Transverse colon (tissue), 4 donors: ENCODE measurements around the gene VAV2. TPM values are rescaled to one million over a fixed set of nuclear protein-coding genes. Genes with fewer than 3 reads are reported as not detected.
A peak's percentile ranks its signal among the peaks of the same experiment; 100 is the strongest.

Experiments
- DNase-seq: peaks from one replicate; pipeline ENCODE4 v3.0.0-alpha.2; 2019
- H3K27ac ChIP-seq, 4 donors: fragments of 200-600 bp; sonication (generic); 2 replicates each; pipeline ENCODE4 v1.5.1; 2016 to 2018; ENCODE audit warnings: inconsistent platforms in 4 of 4
- H3K27me3 ChIP-seq: fragments of 200-600 bp; sonication (generic); 2 replicates; pipeline ENCODE4 v1.5.1; 2017; ENCODE audit warnings: inconsistent platforms
- H3K36me3 ChIP-seq, 4 donors: fragments of 200-600 bp; sonication (generic); 2 replicates each; pipeline ENCODE4 v1.5.1; 2017 to 2019; ENCODE audit warnings: inconsistent platforms in 4 of 4
- H3K4me1 ChIP-seq, 4 donors: fragments of 200-600 bp; sonication (generic); 2 replicates each; pipeline ENCODE4 v1.5.1; 2017 to 2020; ENCODE audit warnings: inconsistent platforms in 4 of 4
- H3K4me3 ChIP-seq, 4 donors: fragments of 200-600 bp; sonication (generic); 1 replicate in 1 of 4; 2 replicates in 3 of 4; pipeline versions ENCODE4 v1.5.1 to v1.6.1; 2017 to 2019; ENCODE audit warnings: inconsistent platforms in 4 of 4
- H3K9me3 ChIP-seq, 2 donors: fragments of 200-600 bp; sonication (generic); 2 replicates each; pipeline ENCODE4 v1.5.1; 2017 to 2019; ENCODE audit warnings: inconsistent platforms in 2 of 2
- EP300 ChIP-seq: sonication (generic); formaldehyde crosslinking; IDR thresholded peaks from one replicate; pipeline ENCODE4 v1.6.1; 2017; ENCODE audit warnings: antibody characterized with exemption, low read depth
- POLR2A ChIP-seq: fragments of 450-650 bp; IDR thresholded peaks from one replicate; pipeline ENCODE4 v1.6.1; 2016; ENCODE audit warnings: antibody characterized with exemption, mild to moderate bottlenecking, moderate library complexity
- POLR2AphosphoS5 ChIP-seq, 3 donors: sonication (generic); formaldehyde crosslinking; IDR thresholded peaks; one replicate each; pipeline ENCODE4 v1.6.1; 2016; ENCODE audit warnings: antibody characterized with exemption in 3 of 3
- WGBS, 2 donors: methylation state at CpG; one replicate each; pipeline ENCODE4 v1.1.5; 2018; ENCODE audit warnings: low coverage in 1 of 2; 5-methylcytosine and 5-hydroxymethylcytosine counted together
- in situ Hi-C, 4 donors: fragments of 200-750 bp; cut with MboI; loops; one replicate each; pipeline versions ENCODE4 v1.15.0 to v1.15.1; 2017; ENCODE audit warnings: low sequenced_read_pairs in 3 of 4, low pct_ligation_motif_present in 1 of 4, low pct_unique_long_range_greater_than_20kb in 1 of 4
- intact Hi-C: fragments of 100-400 bp; cut with DNase I; formaldehyde crosslinking; loops from one replicate; pipeline ENCODE4 v1.15.1; 2023; ENCODE audit warnings: low total_unique reads
- total RNA-seq, 4 donors: library from RNA; depleted of rRNA; stranded (reverse); fragments of >200 nt; gene quantifications; one replicate each; pipeline ENCODE4 v1.1.0, GENCODE V29; 2016
- TF ChIP-seq, protein P1 (sequence below), 5 experiments: fragments of 200-600 bp in 3 of 5; fragments of 450-650 bp in 2 of 5; sonication (generic) in 3 of 5; IDR thresholded peaks; 1 replicate in 2 of 5; 2 replicates in 3 of 5; pipeline ENCODE4 v1.5.1; 2016 to 2017; ENCODE audit warnings: antibody characterized with exemption in 5 of 5, inconsistent platforms in 3 of 5, mild to moderate bottlenecking in 2 of 5, moderate library complexity in 1 of 5

VAV2 gene
- total RNA-seq, 4 donors from 2014 or later: 8.2 to 52.4 (median 24.5) TPM

DNA sequence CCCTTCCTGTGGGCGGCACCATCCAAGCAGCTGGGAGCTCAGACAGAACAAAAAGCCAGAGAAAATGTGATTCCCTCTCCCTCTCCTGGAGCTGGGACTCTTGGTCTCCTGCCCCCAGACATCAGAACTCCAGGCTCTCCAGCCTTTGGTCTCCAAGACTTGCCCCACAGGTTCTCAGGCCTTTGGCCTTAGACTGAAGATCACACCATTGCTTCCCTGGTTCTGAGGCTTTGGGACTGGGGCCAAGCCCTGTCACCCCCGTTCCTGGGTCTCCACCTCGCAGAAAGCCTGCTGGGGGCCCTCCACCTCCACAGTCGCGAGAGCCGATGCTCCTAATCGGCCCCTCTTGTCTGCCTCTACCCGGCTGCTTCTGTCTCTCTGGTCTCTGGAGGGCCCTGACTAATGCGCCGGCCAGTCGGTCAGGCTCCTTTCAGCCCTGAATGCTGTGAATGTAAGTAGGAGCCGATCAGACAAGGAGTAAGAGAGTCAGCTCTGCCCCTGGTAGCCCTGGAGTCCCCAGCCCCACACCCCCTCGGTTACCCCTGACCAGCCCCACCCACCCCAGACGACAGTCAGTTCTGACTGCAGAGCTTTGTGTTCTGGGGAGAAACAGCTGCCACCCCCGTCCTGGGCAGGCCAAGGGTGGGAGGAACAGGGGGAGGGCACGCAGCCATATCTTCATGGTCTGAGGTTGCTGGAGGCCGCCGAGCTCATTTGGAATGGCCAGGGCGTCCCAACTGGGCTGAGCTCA lies 57.5 kb downstream of the VAV2 start:
- Histone ChIP-seq H3K9me3 (no peaks in the 10 kb centered on the region), H3K27ac (peak overlapping the region in 2 of 4 donors; percentile 67 to 71), H3K36me3 (no peaks in the 10 kb centered on the region), H3K4me1 (peaks cover 13 to 25% (median 14%) of the 10 kb centered on the region in 4 donors), H3K27me3 (no peaks in the 10 kb centered on the region), H3K4me3 (no peak overlapping the region)
- intact Hi-C loops: no loop called here
- TF ChIP-seq EP300 (no peak), POLR2A (no peak)
- 82% methylated on average over 19 of the region's 19 CpGs; no CpG with 5 or more reads in 1 of the 2 donors for WGBS, 2 donors
- in situ Hi-C loops: no loop called here
- DNase-seq: no peak

DNA sequence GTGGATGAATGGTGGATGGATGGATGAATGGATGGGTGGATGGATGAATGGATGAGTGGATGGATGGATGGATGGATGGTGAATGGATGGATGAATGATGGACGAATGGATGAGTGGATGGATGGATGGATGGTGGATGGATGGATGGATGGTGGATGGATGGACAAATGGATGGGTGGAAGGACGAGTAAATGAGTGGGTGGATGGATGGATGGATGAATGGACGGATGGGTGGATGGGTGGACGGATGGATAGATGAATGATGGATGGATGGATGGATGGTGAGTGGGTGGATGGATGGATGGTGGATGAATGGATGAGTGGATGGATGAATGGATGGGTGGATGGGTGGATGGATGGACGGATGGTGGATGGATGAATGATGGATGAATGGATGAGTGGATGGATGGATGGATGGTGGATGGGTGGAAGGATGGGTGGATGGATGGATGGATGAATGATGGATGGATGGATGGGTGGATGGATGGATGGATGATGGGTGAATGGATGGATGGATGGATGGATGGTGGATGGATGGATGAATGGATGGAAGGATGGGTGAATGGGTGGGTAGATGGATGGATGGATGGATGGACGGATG lies 58.6 kb downstream of the VAV2 start:
- TF ChIP-seq EP300: no peak
- no peak for TF ChIP-seq POLR2AphosphoS5 (IDR thresholded peaks at IDR 0.05)
- no peak for TF ChIP-seq POLR2A
- TF ChIP-seq, protein P1, sequence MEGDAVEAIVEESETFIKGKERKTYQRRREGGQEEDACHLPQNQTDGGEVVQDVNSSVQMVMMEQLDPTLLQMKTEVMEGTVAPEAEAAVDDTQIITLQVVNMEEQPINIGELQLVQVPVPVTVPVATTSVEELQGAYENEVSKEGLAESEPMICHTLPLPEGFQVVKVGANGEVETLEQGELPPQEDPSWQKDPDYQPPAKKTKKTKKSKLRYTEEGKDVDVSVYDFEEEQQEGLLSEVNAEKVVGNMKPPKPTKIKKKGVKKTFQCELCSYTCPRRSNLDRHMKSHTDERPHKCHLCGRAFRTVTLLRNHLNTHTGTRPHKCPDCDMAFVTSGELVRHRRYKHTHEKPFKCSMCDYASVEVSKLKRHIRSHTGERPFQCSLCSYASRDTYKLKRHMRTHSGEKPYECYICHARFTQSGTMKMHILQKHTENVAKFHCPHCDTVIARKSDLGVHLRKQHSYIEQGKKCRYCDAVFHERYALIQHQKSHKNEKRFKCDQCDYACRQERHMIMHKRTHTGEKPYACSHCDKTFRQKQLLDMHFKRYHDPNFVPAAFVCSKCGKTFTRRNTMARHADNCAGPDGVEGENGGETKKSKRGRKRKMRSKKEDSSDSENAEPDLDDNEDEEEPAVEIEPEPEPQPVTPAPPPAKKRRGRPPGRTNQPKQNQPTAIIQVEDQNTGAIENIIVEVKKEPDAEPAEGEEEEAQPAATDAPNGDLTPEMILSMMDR (IDR thresholded peaks at IDR 0.05): no peak
- H3K9me3 ChIP-seq: no peaks in the 10 kb centered on the region
- peaks cover 13 to 25% (median 14%) of the 10 kb centered on the region in 4 donors for H3K4me1 ChIP-seq
- in situ Hi-C loops (no loop called here), intact Hi-C loops (no loop called here)
- no peak overlapping the region for H3K4me3 ChIP-seq
- H3K27ac ChIP-seq: no peak overlapping the region
- H3K36me3 ChIP-seq: no peaks in the 10 kb centered on the region
- no peaks in the 10 kb centered on the region for H3K27me3 ChIP-seq
- 73 to 78% methylated on average over 6 of the region's 6 CpGs for WGBS, 2 donors
- no peak for DNase-seq

DNA sequence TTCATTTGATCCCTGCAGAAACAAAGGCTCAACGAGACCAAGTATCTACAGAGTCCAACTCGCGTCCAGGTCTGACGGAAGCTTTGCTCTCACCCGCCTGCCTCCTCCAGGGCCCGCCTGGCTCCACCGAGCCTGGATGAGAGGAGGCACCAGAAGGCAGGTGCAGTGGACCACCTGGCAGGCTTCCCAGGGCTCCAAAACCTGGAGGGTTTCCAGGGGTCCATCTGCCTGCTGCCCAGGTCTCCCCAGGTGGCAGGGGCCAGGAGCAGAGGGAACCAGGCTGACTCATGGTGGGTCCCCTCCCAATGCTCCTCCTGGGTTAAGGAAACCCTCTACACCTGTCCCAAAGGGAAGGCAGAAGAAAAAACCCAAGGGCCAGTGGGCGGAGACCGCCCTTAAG lies 59.5 kb downstream of the VAV2 start:
- no peak for TF ChIP-seq POLR2AphosphoS5 (IDR thresholded peaks at IDR 0.05)
- TF ChIP-seq POLR2A: no peak
- TF ChIP-seq, protein P1 (IDR thresholded peaks at IDR 0.05): no peak
- TF ChIP-seq EP300: no peak
- Histone ChIP-seq H3K36me3 (no peaks in the 10 kb centered on the region), H3K4me3 (no peak overlapping the region), H3K9me3 (no peaks in the 10 kb centered on the region), H3K4me1 (peaks cover 13 to 25% (median 14%) of the 10 kb centered on the region in 4 donors), H3K27ac (no peak overlapping the region), H3K27me3 (no peaks in the 10 kb centered on the region)
- DNase-seq: no peak
- intact Hi-C loops: no loop called here
- in situ Hi-C loops: no loop called here
- WGBS, 2 donors: 81 to 100% methylated on average over 1 to 7 of the region's 9 CpGs

DNA sequence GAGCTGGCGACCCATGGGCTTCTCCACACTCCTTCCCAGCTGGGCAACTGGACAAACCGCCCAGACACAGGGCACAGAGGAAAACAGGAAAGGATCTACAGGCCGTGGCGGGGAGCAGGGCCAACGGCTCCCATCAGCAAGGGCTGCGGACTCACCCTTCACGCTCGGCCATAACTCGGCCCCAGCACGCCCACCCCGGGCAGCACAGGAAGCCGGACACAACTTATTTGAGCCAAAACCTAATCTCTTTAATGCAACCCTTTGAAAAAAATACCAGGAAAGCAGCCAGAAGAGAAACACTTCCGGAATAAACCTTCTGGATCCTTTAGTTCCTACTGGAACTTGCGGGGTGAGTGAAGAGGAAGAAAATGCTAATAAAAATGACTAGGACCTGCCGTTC lies 59.9 kb downstream of the VAV2 start:
- Histone ChIP-seq H3K27me3 (no peaks in the 10 kb centered on the region), H3K4me1 (peaks cover 13 to 25% (median 14%) of the 10 kb centered on the region in 4 donors), H3K27ac (no peak overlapping the region), H3K36me3 (no peaks in the 10 kb centered on the region), H3K9me3 (no peaks in the 10 kb centered on the region), H3K4me3 (no peak overlapping the region)
- in situ Hi-C loops (no loop called here), intact Hi-C loops (no loop called here)
- DNase-seq: no peak
- WGBS, 2 donors: 65 to 83% methylated on average over 1 to 15 of the region's 15 CpGs
- no peak for TF ChIP-seq POLR2A
- no peak for TF ChIP-seq EP300
- TF ChIP-seq, protein P1 (IDR thresholded peaks at IDR 0.05): no peak
- TF ChIP-seq POLR2AphosphoS5 (IDR thresholded peaks at IDR 0.05): no peak
